NOMO-1 (cell line): ENCODE data around the gene LCN12.

Experiments used
- DNase-seq, 2 experiments: peaks; one replicate each; lab custom pipeline; 2025; ENCODE audit not compliant: unreplicated experiment in 2 of 2; lab: John Stamatoyannopoulos, UW

Gene LCN12

GRCh38 chr9:136951541-136952320 lies at the start of gene LCN12:
Gene LCN12, plus strand, starts transcription at chr9:136952273. Its CDS starts 55 bp downstream, at chr9:136952328.
- no peak for DNase-seq

- DNase-seq = no peak
Observed at GRCh38 chr9:136903041-136903554, 49.0 kb upstream of the LCN12 start.

GRCh38 chr9:136906266-136906665 lies 45.8 kb upstream of the LCN12 start:
- no peak for DNase-seq

GRCh38 chr9:136907011-136907914 lies 44.8 kb upstream of the LCN12 start:
- no peak for DNase-seq

GRCh38 chr9:136910197-136910900 lies 41.7 kb upstream of the LCN12 start:
- DNase-seq = no peak

- DNase-seq = no peak
Observed at GRCh38 chr9:136910901-136911245, 41.2 kb upstream of the LCN12 start.

- DNase-seq = no peak
Observed at GRCh38 chr9:136913701-136914438, 38.2 kb upstream of the LCN12 start.

GRCh38 chr9:136915632-136916329 lies 36.3 kb upstream of the LCN12 start:
- no peak for DNase-seq

- DNase-seq = no peak
Observed at GRCh38 chr9:136916330-136917184, 35.5 kb upstream of the LCN12 start.

GRCh38 chr9:136917902-136918301 lies 34.2 kb upstream of the LCN12 start:
- DNase-seq = no peak

GRCh38 chr9:136920069-136920468 lies 32.0 kb upstream of the LCN12 start:
- DNase-seq = no peak

GRCh38 chr9:136920734-136921231 lies 31.3 kb upstream of the LCN12 start:
- no peak for DNase-seq

- DNase-seq = no peak
Observed at GRCh38 chr9:136921307-136921706, 30.8 kb upstream of the LCN12 start.

- no peak for DNase-seq
Observed at GRCh38 chr9:136921718-136922117, 30.4 kb upstream of the LCN12 start.

- no peak for DNase-seq
Observed at GRCh38 chr9:136922540-136922939, 29.5 kb upstream of the LCN12 start.

- DNase-seq = no peak
Observed at GRCh38 chr9:136923881-136924280, 28.2 kb upstream of the LCN12 start.

GRCh38 chr9:136925414-136926153 lies 26.5 kb upstream of the LCN12 start:
- no peak for DNase-seq

GRCh38 chr9:136926154-136926704 lies 25.8 kb upstream of the LCN12 start:
- DNase-seq = no peak
